A549 (cell line): ENCODE measurements around the gene RNF113A. TPM values are rescaled to one million over a fixed set of nuclear protein-coding genes. Genes with fewer than 3 reads are reported as not detected.
"Not testable (repeated sequence)": the region's sequence is repeated elsewhere in the genome, so short reads cannot be mapped to it uniquely, and the experiment has no call there.

Source experiments
- ATAC-seq, 2 experiments: fragments of 200-7000 bp in 1 of 2; fragments of >200 bp in 1 of 2; cut with Nextera tagmentation in 1 of 2; cut with Tn5 transposase in 1 of 2; 3 replicates each; pipeline versions ENCODE4 v1.8.0 to v1.9.1; 2018 to 2020; ENCODE audit warnings: mild to moderate bottlenecking in 1 of 2, moderate library complexity in 1 of 2
- CTCF ChIA-PET: fragments of 300-600 bp; sonication (Branson Sonifier 250); formaldehyde crosslinking; extraction: SDS; loops from one replicate; lab custom pipeline; 2021; ENCODE audit warnings: antibody characterized with exemption, inconsistent platforms; lab: Yijun Ruan, JAX
- POLR2A ChIA-PET: fragments of 350-600 bp; formaldehyde crosslinking; extraction: SDS; loops from one replicate; lab custom pipeline; 2021; ENCODE audit warnings: antibody characterized with exemption, inconsistent platforms; lab: Yijun Ruan, JAX
- DNase-seq, 2 experiments: peaks; one replicate each; pipeline versions ENCODE4 v3.0.0 to v3.0.0-alpha.2; 2011 to 2016; ENCODE audit warnings: low read depth in 1 of 2, low spot score in 1 of 2
- FAIRE-seq: peaks from 2 replicates; lab custom pipeline; 2011; peaks lifted over from hg19 to GRCh38; lab: Jason Lieb, UNC
- H3K27ac ChIP-seq, 2 experiments: fragments of >200 bp; sonication (Bioruptor Twin); formaldehyde crosslinking; 3 replicates each; pipeline ENCODE4 v1.5.1; 2016 to 2017
- H3K4me1 ChIP-seq: fragments of >200 bp; sonication (Bioruptor Twin); formaldehyde crosslinking; 3 replicates; pipeline ENCODE4 v1.6.1; 2016
- H3K4me2 ChIP-seq: fragments of >200 bp; sonication (Bioruptor Twin); formaldehyde crosslinking; 3 replicates; pipeline ENCODE4 v1.6.1; 2016
- H3K4me3 ChIP-seq: fragments of >200 bp; sonication (Bioruptor Twin); formaldehyde crosslinking; 3 replicates; pipeline ENCODE4 v1.5.1; 2016
- H3K9me3 ChIP-seq: fragments of >200 bp; sonication (Bioruptor Twin); formaldehyde crosslinking; 3 replicates; pipeline ENCODE4 v1.6.1; 2016
- CHD2 ChIP-seq: fragments of 150-350 bp; IDR thresholded peaks from 2 replicates; pipeline ENCODE4 v1.6.1; 2014; ENCODE audit warnings: low read length; ENCODE audit not compliant: partially characterized antibody
- HES2 ChIP-seq: fragments of >200 bp; sonication (Bioruptor Twin); formaldehyde crosslinking; IDR thresholded peaks from 2 replicates; pipeline ENCODE4 v1.6.1; 2016
- HOXA7 ChIP-seq: fragments of 250-450 bp; sonication (Bioruptor Pico); IDR thresholded peaks from 2 replicates; pipeline ENCODE4 v1.5.0; 2020; ENCODE audit warnings: mild to moderate bottlenecking, moderate library complexity
- HOXB5 ChIP-seq: fragments of 250-450 bp; sonication (Bioruptor Pico); IDR thresholded peaks from 2 replicates; pipeline ENCODE4 v1.5.0; 2020; ENCODE audit warnings: mild to moderate bottlenecking, moderate library complexity
- JUN ChIP-seq, 2 experiments: fragments of >200 bp; sonication (Bioruptor Twin); formaldehyde crosslinking; IDR thresholded peaks; 2 replicates in 1 of 2; 3 replicates in 1 of 2; pipeline ENCODE4 v1.6.1; 2016 to 2017
- JUNB ChIP-seq: fragments of >200 bp; sonication (Bioruptor Twin); formaldehyde crosslinking; IDR thresholded peaks from 2 replicates; pipeline ENCODE4 v1.6.1; 2016
- MAFK ChIP-seq: fragments of 450-650 bp; IDR thresholded peaks from 2 replicates; pipeline ENCODE4 v1.6.1; 2014; ENCODE audit not compliant: partially characterized antibody
- MAZ ChIP-seq: fragments of 150-350 bp; IDR thresholded peaks from 2 replicates; pipeline ENCODE4 v1.6.1; 2014; ENCODE audit warnings: antibody characterized with exemption, low read depth, low read length, borderline replicate concordance
- RFX5 ChIP-seq: fragments of 450-650 bp; IDR thresholded peaks from 2 replicates; pipeline ENCODE4 v1.7.1; 2014; ENCODE audit warnings: antibody characterized with exemption, mild to moderate bottlenecking, moderate library complexity
- SREBF2 ChIP-seq: fragments of 450-650 bp; IDR thresholded peaks from 2 replicates; pipeline ENCODE4 v1.6.1; 2014; ENCODE audit warnings: mild to moderate bottlenecking, moderate library complexity
- WGBS: methylation state at CpG from one replicate; pipeline ENCODE4 v1.1.6; 2017; ENCODE audit errors: missing lambda C conversion rate; 5-methylcytosine and 5-hydroxymethylcytosine counted together
- polyA plus RNA-seq, 4 experiments: library from polyadenylated mRNA; depleted of rRNA in 3 of 4; stranded (reverse); fragments of >200 nt; fragmentation: RNase III in 1 of 4; extraction: RNeasy Plus Mini Kit Qiagen cat#74134 plus additional on column Dnase treatment in 1 of 4; gene quantifications; 2 replicates in 3 of 4; 3 replicates in 1 of 4; pipeline ENCODE4 v1.2.3, GENCODE V29; 2011 to 2017
- TF ChIP-seq, protein P1 (sequence below): fragments of >200 bp; sonication (Bioruptor Twin); formaldehyde crosslinking; IDR thresholded peaks from 3 replicates; pipeline ENCODE4 v1.5.1; 2016

The RNF113A gene
- polyA plus RNA-seq, 2 of the 4 experiments (the other 2 are of a cell fraction) = 18.4 to 18.5 TPM

DNA sequence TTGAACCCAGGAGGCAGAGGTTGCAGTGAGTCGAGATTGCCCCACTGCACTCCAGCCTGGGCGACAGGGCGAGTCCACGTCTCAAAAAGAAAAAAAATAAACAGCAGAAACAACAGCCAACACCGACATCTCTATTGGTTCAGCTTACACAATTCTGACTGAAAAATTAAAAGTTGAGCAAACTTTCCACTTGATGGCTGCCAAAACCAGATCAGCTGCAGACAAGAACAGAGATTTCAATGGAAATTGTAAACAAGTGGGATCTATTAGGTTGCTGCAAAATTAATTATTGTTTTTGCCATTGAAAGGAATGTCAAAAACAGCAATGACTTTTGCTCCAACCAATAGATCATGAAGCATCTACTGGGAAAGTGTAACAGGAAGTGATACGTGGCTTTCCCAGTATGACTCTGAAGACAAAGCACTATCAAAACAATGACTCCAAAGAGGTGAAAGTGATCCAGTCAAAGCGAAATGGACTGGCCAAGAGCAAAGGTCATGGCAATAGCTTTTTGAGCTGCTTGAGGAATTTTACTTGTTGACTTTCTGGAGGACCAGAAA lies 45.1 kb downstream of the RNF113A start (continued):
- TF ChIP-seq HES2 (no peak), MAFK (no peak), MAZ (no peak), JUNB (no peak), SREBF2 (no peak), CHD2 (no peak), RFX5 (no peak), HOXB5 (no peak), HOXA7 (CRISPR knock-in tag) (no peak), JUN (IDR thresholded peaks at IDR 0.05) (no peak)
- TF ChIP-seq, protein P1, sequence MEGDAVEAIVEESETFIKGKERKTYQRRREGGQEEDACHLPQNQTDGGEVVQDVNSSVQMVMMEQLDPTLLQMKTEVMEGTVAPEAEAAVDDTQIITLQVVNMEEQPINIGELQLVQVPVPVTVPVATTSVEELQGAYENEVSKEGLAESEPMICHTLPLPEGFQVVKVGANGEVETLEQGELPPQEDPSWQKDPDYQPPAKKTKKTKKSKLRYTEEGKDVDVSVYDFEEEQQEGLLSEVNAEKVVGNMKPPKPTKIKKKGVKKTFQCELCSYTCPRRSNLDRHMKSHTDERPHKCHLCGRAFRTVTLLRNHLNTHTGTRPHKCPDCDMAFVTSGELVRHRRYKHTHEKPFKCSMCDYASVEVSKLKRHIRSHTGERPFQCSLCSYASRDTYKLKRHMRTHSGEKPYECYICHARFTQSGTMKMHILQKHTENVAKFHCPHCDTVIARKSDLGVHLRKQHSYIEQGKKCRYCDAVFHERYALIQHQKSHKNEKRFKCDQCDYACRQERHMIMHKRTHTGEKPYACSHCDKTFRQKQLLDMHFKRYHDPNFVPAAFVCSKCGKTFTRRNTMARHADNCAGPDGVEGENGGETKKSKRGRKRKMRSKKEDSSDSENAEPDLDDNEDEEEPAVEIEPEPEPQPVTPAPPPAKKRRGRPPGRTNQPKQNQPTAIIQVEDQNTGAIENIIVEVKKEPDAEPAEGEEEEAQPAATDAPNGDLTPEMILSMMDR = no peak

- FAIRE-seq, H3K27ac ChIP-seq: not testable (repeated sequence)
- 64% methylated on average over 2 of the region's 5 CpGs for WGBS
Observed at GRCh38 chrX:119824221-119824620, 47.3 kb downstream of the RNF113A start.

DNA sequence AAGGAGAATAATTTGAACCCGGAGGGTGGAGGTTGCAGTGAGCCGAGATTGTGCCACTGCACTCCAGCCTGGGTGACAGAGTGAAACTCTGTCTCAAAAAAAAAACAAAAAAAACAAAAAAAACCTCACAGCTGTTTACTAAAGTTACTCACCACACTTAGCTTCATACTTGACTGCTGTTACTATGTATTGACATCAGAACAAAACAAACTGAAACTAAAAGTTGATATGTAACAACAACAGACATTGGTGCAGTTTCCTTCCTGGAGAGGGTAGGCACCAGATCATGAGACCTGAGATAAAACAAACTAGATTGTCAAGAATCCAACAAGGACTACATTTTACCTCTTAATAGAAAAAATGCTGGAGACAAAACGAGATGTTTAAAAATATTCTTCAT lies 49.8 kb downstream of the RNF113A start:
- H3K9me3 ChIP-seq, H3K4me2 ChIP-seq, H3K27ac ChIP-seq, H3K4me3 ChIP-seq, FAIRE-seq, DNase-seq, POLR2A ChIA-PET, H3K4me1 ChIP-seq, CTCF ChIA-PET: not testable (repeated sequence)
- ATAC-seq = peak in 1 of 2 experiments; percentile 42; a peak in 1 of 6 replicates
- WGBS = 56% methylated on average over 3 of the region's 3 CpGs

More at GRCh38 chrX:119824221-119824620, 47.3 kb downstream of the RNF113A start:
- DNase-seq, CTCF ChIA-PET, H3K9me3 ChIP-seq, ATAC-seq, H3K4me3 ChIP-seq, H3K4me2 ChIP-seq, H3K4me1 ChIP-seq, POLR2A ChIA-PET: not testable (repeated sequence)

Other genes starting within 250 kb of the RNF113A start
- 15.2 and 16.3 TPM in 2 replicates for gene SEPTIN6, start 178.6 kb downstream of the RNF113A start, polyA plus RNA-seq (2011; rRNA removed)
- gene SEPTIN6, start 178.6 kb downstream of the RNF113A start, polyA plus RNA-seq (2017; fragmentation: RNase III; extraction: RNeasy Plus Mini Kit Qiagen cat#74134 plus additional on column Dnase treatment) = 10.7 to 14.1 TPM (median 12.9 TPM) in 3 replicates
- 0.05 and 0.08 TPM in 2 replicates for gene SOWAHD, start 113.1 kb downstream of the RNF113A start, polyA plus RNA-seq (2011; rRNA removed)
- gene SOWAHD, start 113.1 kb downstream of the RNF113A start, polyA plus RNA-seq (2017; fragmentation: RNase III; extraction: RNeasy Plus Mini Kit Qiagen cat#74134 plus additional on column Dnase treatment) = 0.09 to 0.22 TPM (median 0.09 TPM) in 3 replicates
- 3,499 and 3,669 TPM in 2 replicates for gene RPL39, start 80.1 kb downstream of the RNF113A start, polyA plus RNA-seq (2011; rRNA removed)
- gene RPL39, start 80.1 kb downstream of the RNF113A start, polyA plus RNA-seq (2017; fragmentation: RNase III; extraction: RNeasy Plus Mini Kit Qiagen cat#74134 plus additional on column Dnase treatment) = 4,937 to 5,260 TPM (median 4,942 TPM) in 3 replicates
- gene UPF3B, start 18.8 kb downstream of the RNF113A start, polyA plus RNA-seq (2011; rRNA removed) = 14.3 and 27.6 TPM in 2 replicates
- 23.9 to 26.4 TPM (median 26.1 TPM) in 3 replicates for gene UPF3B, start 18.8 kb downstream of the RNF113A start, polyA plus RNA-seq (2017; fragmentation: RNase III; extraction: RNeasy Plus Mini Kit Qiagen cat#74134 plus additional on column Dnase treatment)
- 249 and 435 TPM in 2 replicates for gene NDUFA1, start 99 bp upstream of the RNF113A start, polyA plus RNA-seq (2011; rRNA removed)
- 432 to 469 TPM (median 449 TPM) in 3 replicates for gene NDUFA1, start 99 bp upstream of the RNF113A start, polyA plus RNA-seq (2017; fragmentation: RNase III; extraction: RNeasy Plus Mini Kit Qiagen cat#74134 plus additional on column Dnase treatment)
- gene AKAP14, start 24.2 kb upstream of the RNF113A start, polyA plus RNA-seq (2011; rRNA removed) = 0.09 TPM in 1 of 2 replicates, not detected in the other
- not detected in 3 replicates for gene AKAP14, start 24.2 kb upstream of the RNF113A start, polyA plus RNA-seq (2017; fragmentation: RNase III; extraction: RNeasy Plus Mini Kit Qiagen cat#74134 plus additional on column Dnase treatment)
- gene NKAP, start 72.0 kb upstream of the RNF113A start, polyA plus RNA-seq (2011; rRNA removed) = 7.7 and 16.9 TPM in 2 replicates
- 5.9 to 6.6 TPM (median 6.3 TPM) in 3 replicates for gene NKAP, start 72.0 kb upstream of the RNF113A start, polyA plus RNA-seq (2017; fragmentation: RNase III; extraction: RNeasy Plus Mini Kit Qiagen cat#74134 plus additional on column Dnase treatment)
- gene RHOXF2B, start 206.0 kb upstream of the RNF113A start, polyA plus RNA-seq (2011; rRNA removed) = not detected in 2 replicates
- gene RHOXF2B, start 206.0 kb upstream of the RNF113A start, polyA plus RNA-seq (2017; fragmentation: RNase III; extraction: RNeasy Plus Mini Kit Qiagen cat#74134 plus additional on column Dnase treatment) = not detected in 3 replicates
- 0.10 and 0.30 TPM in 2 replicates for gene RHOXF1, start 244.2 kb upstream of the RNF113A start, polyA plus RNA-seq (2011; rRNA removed)
- not detected in 3 replicates for gene RHOXF1, start 244.2 kb upstream of the RNF113A start, polyA plus RNA-seq (2017; fragmentation: RNase III; extraction: RNeasy Plus Mini Kit Qiagen cat#74134 plus additional on column Dnase treatment)